ENCODE measurements around the gene NMNAT3.

DNA sequence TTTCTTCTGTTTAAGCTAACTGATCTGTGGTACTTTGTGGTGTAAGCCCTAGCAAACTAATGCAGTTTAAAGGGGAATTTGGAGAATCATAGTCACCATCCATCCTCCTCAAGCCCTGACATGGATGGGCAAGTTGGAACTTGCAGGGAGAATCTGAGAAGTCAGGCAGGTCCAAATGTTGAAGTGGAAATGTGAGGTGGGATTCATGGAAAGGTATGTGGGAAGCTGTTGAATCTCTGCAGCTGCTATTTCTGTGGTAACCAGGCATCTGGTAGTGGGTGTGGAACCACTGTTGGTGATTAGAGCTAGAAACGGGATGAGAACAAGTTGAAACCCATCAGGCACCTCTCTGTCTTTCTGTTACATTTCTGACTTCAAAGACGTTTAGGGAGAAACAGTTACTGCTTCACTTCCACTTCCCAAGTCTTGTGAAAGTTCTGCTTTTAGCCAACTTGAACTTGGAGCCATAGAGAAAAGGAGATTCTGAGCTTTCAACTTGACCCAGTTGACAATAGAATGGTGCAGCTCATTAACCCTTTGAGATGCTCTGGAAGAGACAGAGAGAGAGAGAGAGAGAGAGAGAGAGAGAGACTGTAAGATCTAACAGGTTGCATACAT is 38.1 kb upstream of the NMNAT3 start:
- TF ChIP-seq, protein P1, sequence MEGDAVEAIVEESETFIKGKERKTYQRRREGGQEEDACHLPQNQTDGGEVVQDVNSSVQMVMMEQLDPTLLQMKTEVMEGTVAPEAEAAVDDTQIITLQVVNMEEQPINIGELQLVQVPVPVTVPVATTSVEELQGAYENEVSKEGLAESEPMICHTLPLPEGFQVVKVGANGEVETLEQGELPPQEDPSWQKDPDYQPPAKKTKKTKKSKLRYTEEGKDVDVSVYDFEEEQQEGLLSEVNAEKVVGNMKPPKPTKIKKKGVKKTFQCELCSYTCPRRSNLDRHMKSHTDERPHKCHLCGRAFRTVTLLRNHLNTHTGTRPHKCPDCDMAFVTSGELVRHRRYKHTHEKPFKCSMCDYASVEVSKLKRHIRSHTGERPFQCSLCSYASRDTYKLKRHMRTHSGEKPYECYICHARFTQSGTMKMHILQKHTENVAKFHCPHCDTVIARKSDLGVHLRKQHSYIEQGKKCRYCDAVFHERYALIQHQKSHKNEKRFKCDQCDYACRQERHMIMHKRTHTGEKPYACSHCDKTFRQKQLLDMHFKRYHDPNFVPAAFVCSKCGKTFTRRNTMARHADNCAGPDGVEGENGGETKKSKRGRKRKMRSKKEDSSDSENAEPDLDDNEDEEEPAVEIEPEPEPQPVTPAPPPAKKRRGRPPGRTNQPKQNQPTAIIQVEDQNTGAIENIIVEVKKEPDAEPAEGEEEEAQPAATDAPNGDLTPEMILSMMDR (IDR thresholded peaks at IDR 0.05): no peak
- no peak for TF ChIP-seq RFX5 (IDR thresholded peaks at IDR 0.05; ENCODE audit: low read length)
- TF ChIP-seq EP300 (IDR thresholded peaks at IDR 0.05; ENCODE audit: borderline replicate concordance in 1 of 2, low read depth in 1 of 2, low read length in 1 of 2): no peak
- TF ChIP-seq RCOR1 (IDR thresholded peaks at IDR 0.05; ENCODE audit: low read length): no peak
- no peak for TF ChIP-seq RAD21 (IDR thresholded peaks at IDR 0.05; ENCODE audit: low read length)
- TF ChIP-seq, protein P2, sequence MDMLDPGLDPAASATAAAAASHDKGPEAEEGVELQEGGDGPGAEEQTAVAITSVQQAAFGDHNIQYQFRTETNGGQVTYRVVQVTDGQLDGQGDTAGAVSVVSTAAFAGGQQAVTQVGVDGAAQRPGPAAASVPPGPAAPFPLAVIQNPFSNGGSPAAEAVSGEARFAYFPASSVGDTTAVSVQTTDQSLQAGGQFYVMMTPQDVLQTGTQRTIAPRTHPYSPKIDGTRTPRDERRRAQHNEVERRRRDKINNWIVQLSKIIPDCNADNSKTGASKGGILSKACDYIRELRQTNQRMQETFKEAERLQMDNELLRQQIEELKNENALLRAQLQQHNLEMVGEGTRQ (IDR thresholded peaks at IDR 0.05; ENCODE audit: borderline replicate concordance, low read depth, low read length): no peak
- TF ChIP-seq FOSL2 (IDR thresholded peaks at IDR 0.05; ENCODE audit: borderline replicate concordance, low read depth): no peak
